Ishikawa (cell line): ENCODE results near the gene CST9L.

Experiments
- CREB1 ChIP-seq: IDR thresholded peaks from 2 replicates; pipeline ENCODE4 v1.6.1; 2012; ENCODE audit warnings: low read depth
- EGR1 ChIP-seq: IDR thresholded peaks from 2 replicates; pipeline ENCODE4 v1.6.1; 2012
- EP300 ChIP-seq: IDR thresholded peaks from 2 replicates; pipeline ENCODE4 v1.6.1; 2012; ENCODE audit warnings: borderline replicate concordance
- FOXM1 ChIP-seq: IDR thresholded peaks from 2 replicates; pipeline ENCODE4 v1.6.1; 2012; ENCODE audit warnings: low read depth, borderline replicate concordance
- TCF12 ChIP-seq: IDR thresholded peaks from 2 replicates; pipeline ENCODE4 v1.6.1; 2012; ENCODE audit warnings: low read depth
- TEAD4 ChIP-seq: IDR thresholded peaks from 2 replicates; pipeline ENCODE4 v1.6.1; 2012
- YY1 ChIP-seq: IDR thresholded peaks from 2 replicates; pipeline ENCODE4 v1.6.1; 2012; ENCODE audit warnings: low read depth
- ZBTB7A ChIP-seq: IDR thresholded peaks from 2 replicates; pipeline ENCODE4 v1.6.1; 2012; ENCODE audit warnings: low read depth
- TF ChIP-seq, protein P1 (sequence below): IDR thresholded peaks from 2 replicates; pipeline ENCODE4 v1.6.1; 2012; ENCODE audit warnings: low read depth, mild to moderate bottlenecking
- TF ChIP-seq, protein P2 (sequence below): IDR thresholded peaks from 2 replicates; pipeline ENCODE4 v1.6.1; 2012

- TF ChIP-seq, protein P1, sequence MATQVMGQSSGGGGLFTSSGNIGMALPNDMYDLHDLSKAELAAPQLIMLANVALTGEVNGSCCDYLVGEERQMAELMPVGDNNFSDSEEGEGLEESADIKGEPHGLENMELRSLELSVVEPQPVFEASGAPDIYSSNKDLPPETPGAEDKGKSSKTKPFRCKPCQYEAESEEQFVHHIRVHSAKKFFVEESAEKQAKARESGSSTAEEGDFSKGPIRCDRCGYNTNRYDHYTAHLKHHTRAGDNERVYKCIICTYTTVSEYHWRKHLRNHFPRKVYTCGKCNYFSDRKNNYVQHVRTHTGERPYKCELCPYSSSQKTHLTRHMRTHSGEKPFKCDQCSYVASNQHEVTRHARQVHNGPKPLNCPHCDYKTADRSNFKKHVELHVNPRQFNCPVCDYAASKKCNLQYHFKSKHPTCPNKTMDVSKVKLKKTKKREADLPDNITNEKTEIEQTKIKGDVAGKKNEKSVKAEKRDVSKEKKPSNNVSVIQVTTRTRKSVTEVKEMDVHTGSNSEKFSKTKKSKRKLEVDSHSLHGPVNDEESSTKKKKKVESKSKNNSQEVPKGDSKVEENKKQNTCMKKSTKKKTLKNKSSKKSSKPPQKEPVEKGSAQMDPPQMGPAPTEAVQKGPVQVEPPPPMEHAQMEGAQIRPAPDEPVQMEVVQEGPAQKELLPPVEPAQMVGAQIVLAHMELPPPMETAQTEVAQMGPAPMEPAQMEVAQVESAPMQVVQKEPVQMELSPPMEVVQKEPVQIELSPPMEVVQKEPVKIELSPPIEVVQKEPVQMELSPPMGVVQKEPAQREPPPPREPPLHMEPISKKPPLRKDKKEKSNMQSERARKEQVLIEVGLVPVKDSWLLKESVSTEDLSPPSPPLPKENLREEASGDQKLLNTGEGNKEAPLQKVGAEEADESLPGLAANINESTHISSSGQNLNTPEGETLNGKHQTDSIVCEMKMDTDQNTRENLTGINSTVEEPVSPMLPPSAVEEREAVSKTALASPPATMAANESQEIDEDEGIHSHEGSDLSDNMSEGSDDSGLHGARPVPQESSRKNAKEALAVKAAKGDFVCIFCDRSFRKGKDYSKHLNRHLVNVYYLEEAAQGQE = no peak
- TF ChIP-seq, protein P2, sequence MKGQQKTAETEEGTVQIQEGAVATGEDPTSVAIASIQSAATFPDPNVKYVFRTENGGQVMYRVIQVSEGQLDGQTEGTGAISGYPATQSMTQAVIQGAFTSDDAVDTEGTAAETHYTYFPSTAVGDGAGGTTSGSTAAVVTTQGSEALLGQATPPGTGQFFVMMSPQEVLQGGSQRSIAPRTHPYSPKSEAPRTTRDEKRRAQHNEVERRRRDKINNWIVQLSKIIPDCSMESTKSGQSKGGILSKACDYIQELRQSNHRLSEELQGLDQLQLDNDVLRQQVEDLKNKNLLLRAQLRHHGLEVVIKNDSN = no peak
- no peak for TF ChIP-seq YY1
- no peak for TF ChIP-seq EP300
- TF ChIP-seq EGR1 = no peak
- TF ChIP-seq ZBTB7A = no peak
- no peak for TF ChIP-seq FOXM1
- TF ChIP-seq TEAD4 = no peak
- no peak for TF ChIP-seq TCF12
- no peak for TF ChIP-seq CREB1
These were observed 39.3 kb downstream of the CST9L start for GRCh38 chr20:23528867-23529431.
